ENCODE data around the gene DKK2.
A peak's percentile ranks its signal among the peaks of the same experiment; 100 is the strongest.

The DKK2 gene

GRCh38 chr4:107037199-107037584, 1.1 kb upstream of the DKK2 start:
- H4K20me1 ChIP-seq (ENCODE audit: insufficient read depth), result no peaks in the 10 kb centered on the region
- H3K9ac ChIP-seq, result no peak overlapping the region
- no peaks in the 10 kb centered on the region for H3K36me3 ChIP-seq (ENCODE audit: insufficient read depth)
- H2AFZ ChIP-seq (ENCODE audit: low read depth), result peak overlapping the region; percentile 75
- H3K27me3 ChIP-seq (ENCODE audit: insufficient read depth, low read depth), result no peaks in the 10 kb centered on the region
- H3K4me1 ChIP-seq (ENCODE audit: low read depth, poor library complexity, severe bottlenecking), result peaks cover 5% of the 10 kb centered on the region
- H3K4me3 ChIP-seq (IDR thresholded peaks at IDR 0.05; ENCODE audit: insufficient read depth, low read depth, low read length), result no peak overlapping the region
- peak; percentile 62 for TF ChIP-seq CTCF (conservative IDR thresholded peaks at IDR 0.05; ENCODE audit: low read depth, low read length)
- H3K27ac ChIP-seq, result no peak overlapping the region
- peak overlapping the region; percentile 46 for H3K4me2 ChIP-seq
- no peaks in the 10 kb centered on the region for H3K79me2 ChIP-seq (ENCODE audit: insufficient read depth, low read depth)

GRCh38 chr4:107036584-107037198, 578 bp upstream of the DKK2 start:
- H3K4me2 ChIP-seq, result peak overlapping the region; percentile 46

GRCh38 chr4:107034996-107035818, 906 bp downstream of the DKK2 start:
- Histone ChIP-seq H3K9ac (no peak overlapping the region), H3K4me1 (ENCODE audit: low read depth, poor library complexity, severe bottlenecking) (peaks cover 5% of the 10 kb centered on the region), H3K27me3 (ENCODE audit: insufficient read depth, low read depth) (no peaks in the 10 kb centered on the region), H3K4me3 (IDR thresholded peaks at IDR 0.05; ENCODE audit: insufficient read depth, low read depth, low read length) (no peak overlapping the region), H2AFZ (ENCODE audit: low read depth) (peak overlapping the region; percentile 75; the same call in 1 of the 2 replicates), H3K36me3 (ENCODE audit: insufficient read depth) (no peaks in the 10 kb centered on the region), H3K27ac (no peak overlapping the region), H4K20me1 (ENCODE audit: insufficient read depth) (no peaks in the 10 kb centered on the region), H3K79me2 (ENCODE audit: insufficient read depth, low read depth) (no peaks in the 10 kb centered on the region), H3K4me2 (peak overlapping the region; percentile 46; the same call in 1 of the 2 replicates)
- no peak for TF ChIP-seq CTCF (conservative IDR thresholded peaks at IDR 0.05; ENCODE audit: low read depth, low read length)

More at GRCh38 chr4:107036584-107037198, 578 bp upstream of the DKK2 start:
- Histone ChIP-seq H3K79me2 (ENCODE audit: insufficient read depth, low read depth) (no peaks in the 10 kb centered on the region), H3K27me3 (ENCODE audit: insufficient read depth, low read depth) (no peaks in the 10 kb centered on the region), H3K9ac (no peak overlapping the region), H3K27ac (no peak overlapping the region), H3K4me1 (ENCODE audit: low read depth, poor library complexity, severe bottlenecking) (peaks cover 5% of the 10 kb centered on the region), H4K20me1 (ENCODE audit: insufficient read depth) (no peaks in the 10 kb centered on the region), H3K36me3 (ENCODE audit: insufficient read depth) (no peaks in the 10 kb centered on the region), H2AFZ (ENCODE audit: low read depth) (peak overlapping the region; percentile 75), H3K4me3 (IDR thresholded peaks at IDR 0.05; ENCODE audit: insufficient read depth, low read depth, low read length) (no peak overlapping the region)
- no peak for TF ChIP-seq CTCF (conservative IDR thresholded peaks at IDR 0.05; ENCODE audit: low read depth, low read length)

GRCh38 chr4:107034091-107034995, 1.8 kb downstream of the DKK2 start:
- H3K4me3 ChIP-seq (IDR thresholded peaks at IDR 0.05; ENCODE audit: insufficient read depth, low read depth, low read length), result no peak overlapping the region
- H3K36me3 ChIP-seq (ENCODE audit: insufficient read depth), result no peaks in the 10 kb centered on the region
- H3K27me3 ChIP-seq (ENCODE audit: insufficient read depth, low read depth), result no peaks in the 10 kb centered on the region
- no peak overlapping the region for H2AFZ ChIP-seq (ENCODE audit: low read depth)
- no peak overlapping the region for H3K4me2 ChIP-seq
- H3K79me2 ChIP-seq (ENCODE audit: insufficient read depth, low read depth), result no peaks in the 10 kb centered on the region
- no peak for TF ChIP-seq CTCF (conservative IDR thresholded peaks at IDR 0.05; ENCODE audit: low read depth, low read length)
- no peak overlapping the region for H3K27ac ChIP-seq
- no peaks in the 10 kb centered on the region for H4K20me1 ChIP-seq (ENCODE audit: insufficient read depth)
- H3K9ac ChIP-seq, result no peak overlapping the region
- peaks cover 5% of the 10 kb centered on the region for H3K4me1 ChIP-seq (ENCODE audit: low read depth, poor library complexity, severe bottlenecking)
